GM18508 (cell line): ENCODE results near the gene THBD.
"Not testable (repeated sequence)": the region's sequence is repeated elsewhere in the genome, so short reads cannot be mapped to it uniquely, and the experiment has no call there.

ENCODE experiments used
- ATAC-seq: cut with Tn5 transposase; IDR thresholded peaks from one replicate; pipeline ENCODE4 v1.9.1; 2021; ENCODE audit warnings: moderate number of reproducible peaks; ENCODE audit not compliant: insufficient read depth, unreplicated experiment

Gene THBD

GRCh38 chr20:23039136-23039875 is 10.2 kb downstream of the THBD start:
- no peak for ATAC-seq

DNA sequence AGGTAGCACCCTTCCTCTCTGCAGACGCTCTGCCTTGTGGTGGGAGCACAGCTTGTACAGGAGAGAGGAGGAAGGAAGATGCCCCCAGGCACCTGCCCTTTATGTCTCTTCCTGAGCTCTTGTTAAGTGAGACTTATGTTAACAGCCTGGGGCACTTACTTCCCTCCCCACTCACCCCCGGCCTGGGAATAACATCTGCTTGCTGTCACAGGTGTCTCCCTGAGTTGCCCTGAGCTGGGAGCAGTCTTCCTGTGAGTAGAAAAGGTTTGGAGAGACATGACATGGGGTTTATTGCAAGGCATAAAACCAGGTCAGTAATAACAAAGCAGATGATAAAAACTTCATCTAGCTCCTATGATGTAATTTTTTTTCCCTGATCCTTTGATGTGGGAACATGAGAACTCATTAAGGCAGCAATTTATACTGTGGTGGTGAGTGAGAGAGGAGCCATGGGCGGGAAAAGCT is 12.4 kb downstream of the THBD start:
- ATAC-seq, result no peak

GRCh38 chr20:23036371-23036770 is 13.1 kb downstream of the THBD start:
- no peak for ATAC-seq

GRCh38 chr20:23035731-23036130 is 13.7 kb downstream of the THBD start:
- ATAC-seq, result no peak

GRCh38 chr20:23034721-23035671 is 14.5 kb downstream of the THBD start, which contains the start of gene SSTR4:
Gene SSTR4 (plus strand): TSS chr20:23035312. CDS start chr20:23035484, 172 bp downstream.
- no peak for ATAC-seq

DNA sequence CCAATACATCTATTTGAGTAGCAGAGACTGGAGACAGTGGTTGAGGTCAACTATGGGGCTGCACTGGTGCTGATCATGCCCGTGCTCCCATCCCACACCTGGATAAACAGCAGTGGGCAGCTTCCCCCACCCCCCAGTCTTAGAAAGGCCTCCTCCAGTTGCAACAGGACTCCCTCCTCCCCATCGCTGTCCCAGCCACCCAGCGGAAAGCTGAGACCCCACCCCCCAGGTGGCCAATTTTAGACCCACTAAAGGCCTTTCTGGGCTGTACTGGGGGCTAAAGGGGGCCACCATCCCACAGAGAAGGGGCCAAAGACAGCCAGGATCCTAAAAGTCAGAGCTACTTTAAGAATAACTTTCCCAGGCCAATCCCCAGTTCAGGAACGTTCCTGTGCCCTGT is 15.6 kb downstream of the THBD start:
- ATAC-seq, result no peak

GRCh38 chr20:23032750-23033078 is 16.8 kb downstream of the THBD start:
- ATAC-seq, result no peak

DNA sequence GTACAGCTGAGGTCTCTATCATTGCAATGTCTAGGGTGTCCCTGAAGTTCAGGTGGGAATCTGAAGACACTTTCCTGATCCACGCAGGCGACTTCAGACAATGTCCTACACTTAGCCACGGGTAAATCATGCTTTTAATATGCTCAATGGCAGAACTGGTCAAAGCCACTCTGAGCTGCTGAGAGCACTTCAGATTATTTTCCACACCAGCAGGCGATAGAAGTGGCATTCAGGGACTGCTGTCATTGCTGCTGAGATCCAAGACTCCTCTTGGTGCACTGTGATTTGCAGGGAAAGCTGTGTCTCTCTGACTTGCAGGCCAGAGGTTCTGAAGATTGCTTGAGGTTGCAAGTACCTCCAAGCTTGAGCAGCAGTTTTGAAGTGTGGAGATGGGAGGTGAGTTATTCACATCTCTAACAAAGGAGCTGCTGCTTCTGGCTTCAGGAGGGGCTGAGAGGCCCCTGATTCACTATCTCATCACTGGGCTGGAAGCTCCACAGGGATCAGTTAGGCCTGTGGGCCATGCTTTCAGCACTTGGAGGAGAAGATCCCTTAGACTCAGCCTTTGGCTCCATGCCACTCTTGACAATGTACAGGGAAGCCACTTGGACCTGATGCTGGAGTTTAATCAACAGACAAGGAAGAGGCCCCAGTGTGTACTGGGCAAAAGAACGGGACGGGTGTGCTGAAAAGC is 17.3 kb downstream of the THBD start:
- ATAC-seq, result no peak

GRCh38 chr20:23031346-23031745 is 18.1 kb downstream of the THBD start:
- ATAC-seq, result no peak

GRCh38 chr20:23029324-23029723 is 20.1 kb downstream of the THBD start:
- ATAC-seq, result no peak

DNA sequence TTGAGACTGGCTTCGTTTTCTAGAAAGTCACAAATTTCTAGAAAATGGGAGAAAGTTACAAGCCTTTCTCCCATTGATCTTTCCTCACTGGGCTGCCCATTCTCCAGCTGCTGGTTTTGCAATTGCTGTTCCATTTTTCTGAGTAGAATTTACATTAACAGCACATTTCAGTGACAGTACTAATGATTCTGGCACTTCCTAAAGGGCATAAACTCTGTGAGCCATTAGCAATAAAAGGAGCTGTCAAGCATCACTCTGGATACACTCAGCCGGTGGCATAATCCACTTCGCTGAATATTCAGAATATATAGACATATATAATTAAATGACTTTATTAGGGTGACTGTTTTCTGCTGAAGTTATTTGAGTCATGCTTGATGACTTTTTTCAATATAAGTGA is 21.1 kb downstream of the THBD start:
- no peak for ATAC-seq

DNA sequence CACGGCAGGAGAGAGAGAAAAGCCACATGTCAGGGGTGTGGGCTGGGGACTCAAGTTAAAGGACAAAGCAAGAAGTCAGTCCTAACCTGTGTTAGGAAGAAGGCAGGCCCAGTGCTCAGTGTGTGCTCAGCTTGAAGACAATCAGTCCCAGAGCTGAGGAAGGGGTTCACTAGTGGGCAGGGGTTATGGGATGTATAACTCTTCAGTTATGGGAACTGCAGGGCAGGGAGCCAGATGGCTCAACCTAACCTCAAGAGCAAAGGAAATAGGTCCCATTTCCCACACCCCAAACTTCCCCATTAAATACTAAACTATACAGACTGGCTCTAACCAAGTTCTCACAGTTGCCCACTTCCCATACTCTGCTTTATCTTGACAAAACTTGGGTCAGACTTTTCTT is 21.8 kb downstream of the THBD start:
- ATAC-seq, result no peak

GRCh38 chr20:23025503-23025902 is 24.0 kb downstream of the THBD start:
- ATAC-seq, result not testable (repeated sequence)

DNA sequence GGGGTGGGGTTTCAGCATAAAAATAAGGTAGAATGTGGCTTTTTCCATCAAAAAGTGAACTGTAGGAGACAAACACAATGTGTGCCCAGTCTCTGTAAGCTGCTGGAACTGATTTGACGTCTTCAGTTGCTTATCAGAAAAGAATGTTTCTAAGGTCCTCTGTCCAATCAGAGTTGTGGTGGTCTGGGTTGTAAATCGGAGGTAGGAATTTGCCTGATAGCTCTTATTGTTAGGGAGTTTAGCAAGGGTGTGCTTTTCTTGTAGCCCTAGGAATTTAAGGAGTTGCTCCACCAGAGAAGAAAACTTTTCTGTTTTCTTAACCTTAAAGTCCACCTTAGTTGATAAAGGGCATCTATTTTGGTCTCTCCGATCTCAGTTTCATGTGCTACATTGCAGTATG is 24.8 kb downstream of the THBD start:
- ATAC-seq, result no peak

- no peak for ATAC-seq
Measured at GRCh38 chr20:23023621-23024177, 25.8 kb downstream of the THBD start.

- ATAC-seq, result no peak
Measured at GRCh38 chr20:23022849-23023248, 26.6 kb downstream of the THBD start.

DNA sequence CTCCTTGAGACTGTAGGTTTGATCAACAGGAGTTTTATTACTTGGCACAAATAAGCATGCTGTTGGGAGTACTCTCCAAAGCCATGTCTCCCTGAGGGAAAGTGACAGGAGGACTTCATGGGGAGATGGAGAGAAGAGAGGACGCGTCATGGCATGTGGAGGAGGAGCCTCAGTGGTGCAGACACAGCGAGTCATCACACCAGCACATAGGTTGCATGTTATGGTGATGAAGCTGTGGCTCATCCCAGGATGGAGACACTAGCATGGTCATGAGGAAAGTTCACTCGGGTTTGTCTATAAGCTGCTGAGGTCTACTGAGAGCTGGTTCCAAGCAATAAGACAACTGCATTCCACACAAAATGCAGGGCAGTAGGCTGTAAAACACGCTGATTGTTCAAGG is 27.5 kb downstream of the THBD start:
- no peak for ATAC-seq

DNA sequence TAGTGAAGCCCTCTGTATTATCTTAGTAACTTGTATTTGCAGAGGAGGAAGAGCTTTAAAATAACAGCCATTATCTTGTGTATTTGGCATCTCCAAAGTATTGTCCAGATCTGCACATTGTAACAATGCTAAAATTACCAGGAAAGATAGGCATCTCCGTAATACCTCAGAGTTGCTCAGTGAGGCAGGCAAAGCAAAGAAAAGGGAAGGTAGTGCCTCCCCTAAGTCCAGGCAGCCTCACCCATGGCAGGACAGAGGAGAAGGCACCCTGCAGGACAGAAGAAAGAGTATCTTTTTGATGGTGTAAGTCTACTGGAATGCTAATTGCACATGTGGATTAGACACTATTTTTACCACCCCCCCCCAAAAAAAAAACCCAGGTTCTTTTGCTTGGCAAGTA is 27.9 kb downstream of the THBD start:
- ATAC-seq, result no peak

DNA sequence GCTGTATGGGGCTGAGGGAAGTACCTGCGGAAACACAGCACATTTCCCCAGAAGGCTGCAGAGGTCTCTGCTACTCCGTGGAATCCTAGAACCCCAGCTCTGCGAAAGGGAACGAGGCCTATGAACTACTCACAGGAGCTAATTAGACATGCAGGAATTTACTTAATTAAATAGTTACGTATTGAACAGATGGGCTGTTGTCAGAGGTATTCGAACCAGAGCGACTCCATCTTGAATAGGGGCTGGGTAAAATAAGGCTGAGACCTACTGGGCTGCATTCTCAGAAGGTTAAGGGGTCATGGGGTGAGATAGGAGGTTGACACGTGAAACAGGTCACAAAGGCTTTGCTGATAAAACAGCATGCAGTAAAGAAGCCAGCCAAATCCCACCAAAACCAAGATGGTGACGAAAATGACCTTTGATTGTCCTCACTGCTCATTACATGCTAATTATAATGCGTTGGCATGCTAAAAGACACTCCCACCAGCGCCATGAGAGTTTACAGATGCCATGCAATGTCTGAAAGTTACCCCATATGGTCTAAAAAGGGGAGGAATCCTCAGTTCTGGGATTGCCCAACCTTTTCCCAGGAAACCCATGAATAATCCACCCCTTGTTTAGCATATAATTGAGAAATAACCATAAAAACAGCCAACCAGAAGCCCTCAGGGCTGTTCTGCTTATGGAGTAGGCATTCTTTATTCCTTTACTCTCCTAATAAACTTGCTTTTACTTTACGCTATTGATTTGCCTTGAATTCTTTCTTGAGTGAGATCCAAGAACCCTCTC is 29.0 kb downstream of the THBD start:
- no peak for ATAC-seq

DNA sequence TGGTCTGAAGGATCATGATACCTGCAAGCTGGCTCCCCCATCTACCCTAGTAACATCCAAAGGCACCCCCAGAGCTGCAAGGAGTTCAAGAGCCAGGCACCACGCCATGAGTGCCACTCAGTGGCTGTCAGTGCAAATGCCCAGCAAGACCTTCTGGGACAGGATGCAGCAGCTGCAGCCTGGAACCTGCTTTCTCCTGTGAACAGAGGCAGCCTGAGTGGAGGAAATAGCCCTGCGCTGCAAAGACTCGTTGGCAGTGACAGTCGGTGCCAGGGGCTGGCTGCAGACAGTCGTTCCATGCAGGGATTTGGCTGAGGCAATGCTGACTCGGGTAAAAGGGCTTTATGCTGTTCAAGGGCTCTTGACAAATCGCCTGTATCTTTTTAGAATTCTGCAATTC is 30.1 kb downstream of the THBD start:
- ATAC-seq, result no peak
